Naive thymus-derived CD4-positive, alpha-beta T cell (primary cell): ENCODE measurements around the gene RHBDD3. TPM values are rescaled to one million over a fixed set of nuclear protein-coding genes. Genes with fewer than 3 reads are reported as not detected.

Experiments used
- ATAC-seq: fragments of 150-1000 bp; cut with Tn5 transposase; 2 replicates; pipeline ENCODE4 v1.10.0; 2021; ENCODE audit warnings: mild to moderate bottlenecking, moderate library complexity
- CTCF ChIA-PET: fragments of 350-600 bp; sonication (Branson Sonifier 250); formaldehyde crosslinking; loops from one replicate; lab custom pipeline; 2021; ENCODE audit warnings: antibody characterized with exemption; lab: Charles Lee
- POLR2A ChIA-PET: fragments of 350-600 bp; sonication (Branson Sonifier 250); formaldehyde crosslinking; loops from one replicate; lab custom pipeline; 2021; ENCODE audit warnings: antibody characterized with exemption, inconsistent platforms; lab: Charles Lee
- DNase-seq, 9 donors: peaks; one replicate each; pipeline versions ENCODE4 v3.0.0 to v3.0.0-alpha.2; 2020 to 2022; ENCODE audit warnings: mixed read lengths in 1 of 9
- H3K27ac ChIP-seq: one replicate; pipeline ENCODE4 v1.7.0; 2013; ENCODE audit warnings: mild to moderate bottlenecking, low read depth, low read length, moderate library complexity
- H3K27me3 ChIP-seq, 2 donors: one replicate each; pipeline ENCODE4 v1.7.0; 2013; ENCODE audit warnings: low read length in 2 of 2, mild to moderate bottlenecking in 2 of 2, moderate library complexity in 2 of 2; ENCODE audit not compliant: control insufficient read depth in 2 of 2, insufficient read depth in 2 of 2
- H3K36me3 ChIP-seq, 3 experiments: 1 replicate in 2 of 3; 2 replicates in 1 of 3; pipeline ENCODE4 v1.7.0; 2013; ENCODE audit warnings: low read length in 3 of 3, mild to moderate bottlenecking in 3 of 3, moderate library complexity in 1 of 3; ENCODE audit not compliant: insufficient read depth in 3 of 3, control insufficient read depth in 2 of 3
- H3K4me1 ChIP-seq, 2 donors: one replicate each; pipeline ENCODE4 v1.7.0; 2013; ENCODE audit warnings: low read length in 2 of 2, mild to moderate bottlenecking in 2 of 2, moderate library complexity in 1 of 2; ENCODE audit not compliant: control insufficient read depth in 2 of 2, insufficient read depth in 2 of 2
- H3K4me3 ChIP-seq: 2 replicates; pipeline ENCODE4 v1.7.0; 2013; ENCODE audit warnings: mild to moderate bottlenecking, low read length
- H3K9me3 ChIP-seq, 3 experiments: 1 replicate in 2 of 3; 2 replicates in 1 of 3; pipeline ENCODE4 v1.7.0; 2013; ENCODE audit warnings: low read length in 3 of 3; ENCODE audit not compliant: control insufficient read depth in 2 of 3
- H3K27ac Mint-ChIP-seq, 9 donors: one replicate each; pipeline ENCODE4 v1.8.0; 2020 to 2022; ENCODE audit warnings: mixed read lengths in 9 of 9, mild to moderate bottlenecking in 8 of 9, moderate library complexity in 5 of 9, inconsistent platforms in 2 of 9
- H3K27me3 Mint-ChIP-seq, 5 donors: one replicate each; pipeline ENCODE4 v1.8.0; 2021 to 2022; ENCODE audit warnings: mixed read lengths in 5 of 5, mild to moderate bottlenecking in 1 of 5
- H3K36me3 Mint-ChIP-seq, 5 donors: one replicate each; pipeline ENCODE4 v1.8.0; 2020 to 2022; ENCODE audit warnings: mixed read lengths in 5 of 5, mild to moderate bottlenecking in 3 of 5, inconsistent platforms in 1 of 5
- H3K4me1 Mint-ChIP-seq, 7 donors: one replicate each; pipeline ENCODE4 v1.8.0; 2020 to 2022; ENCODE audit warnings: mixed read lengths in 7 of 7, mild to moderate bottlenecking in 3 of 7, inconsistent platforms in 1 of 7
- H3K4me3 Mint-ChIP-seq, 10 donors: one replicate each; pipeline ENCODE4 v1.8.0; 2020 to 2022; ENCODE audit warnings: mild to moderate bottlenecking in 10 of 10, mixed read lengths in 10 of 10, moderate library complexity in 6 of 10, inconsistent platforms in 2 of 10
- H3K9me3 Mint-ChIP-seq, 11 donors: one replicate each; pipeline ENCODE4 v1.8.0; 2020 to 2022; ENCODE audit warnings: mixed read lengths in 11 of 11, mild to moderate bottlenecking in 4 of 11, inconsistent platforms in 1 of 11, moderate library complexity in 1 of 11
- intact Hi-C, 2 donors: fragments of 100-400 bp; cut with micrococcal nuclease; formaldehyde crosslinking; loops; one replicate each; pipeline ENCODE4 v1.15.1; 2023
- polyA plus RNA-seq, 2 donors: library from polyadenylated mRNA; unstranded; fragments of 300-500 nt; fragmentation: Illumina TruSeq; gene quantifications; one replicate each; pipeline ENCODE4 v1.2.3, GENCODE V29; 2021
- total RNA-seq, 6 experiments: library from RNA in 5 of 6; stranded (reverse) in 5 of 6; gene quantifications; 1 replicate in 5 of 6; 2 replicates in 1 of 6; pipeline ENCODE4 v1.2.3 and lab custom pipeline; 2021 to 2026

The RHBDD3 gene
- total and polyA plus RNA-seq, 7 experiments from 2014 or later = 8.1 to 39.4 (median 14.2) TPM

DNA sequence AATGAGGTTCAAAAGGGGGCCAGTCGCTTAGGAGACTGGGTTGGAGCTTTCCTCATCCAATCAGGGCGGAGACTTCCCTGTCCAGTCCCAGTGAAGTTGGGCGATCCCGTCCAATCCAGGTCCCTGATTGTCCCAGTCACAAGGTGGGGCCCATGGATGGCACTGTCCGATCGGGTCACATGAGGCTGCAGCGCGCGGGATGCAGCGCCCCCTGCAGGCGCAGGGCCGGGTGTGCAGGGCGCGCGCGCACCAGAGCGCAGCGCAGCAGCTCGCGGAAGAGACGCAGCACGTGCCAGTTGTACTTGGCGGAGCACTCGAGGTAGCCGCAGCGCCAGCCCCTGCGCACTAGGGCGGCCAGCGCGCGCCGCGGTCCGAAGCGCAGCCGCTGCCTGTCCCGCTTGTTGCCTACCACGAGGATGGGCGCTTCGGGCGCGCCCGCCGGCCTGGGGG lies 45.4 kb upstream of the RHBDD3 start:
- Histone ChIP-seq H3K36me3 (no peaks in the 10 kb centered on the region), H3K9me3 (no peaks in the 10 kb centered on the region), H3K27ac (no peak overlapping the region), H3K4me1 (peaks cover 0 to 13% of the 10 kb centered on the region in 2 donors), H3K27me3 (peaks cover 0 to 27% of the 10 kb centered on the region in 2 donors), H3K4me3 (no peak overlapping the region)
- Mint-ChIP-seq H3K27ac (no peak overlapping the region), H3K9me3 (peaks cover 0 to 2% (median 0%) of the 10 kb centered on the region in 11 donors), H3K4me3 (peak overlapping the region in 2 of 10 donors; percentile 42 to 77), H3K36me3 (peaks cover 0 to 3% (median 0%) of the 10 kb centered on the region in 5 donors), H3K4me1 (peaks cover 11 to 27% (median 21%) of the 10 kb centered on the region in 7 donors), H3K27me3 (peaks cover 28 to 52% (median 38%) of the 10 kb centered on the region in 5 donors)
- POLR2A ChIA-PET = no interaction called here
- CTCF ChIA-PET = no interaction called here
- ATAC-seq (no peak), DNase-seq (no peak)
- intact Hi-C loops = no loop called here

DNA sequence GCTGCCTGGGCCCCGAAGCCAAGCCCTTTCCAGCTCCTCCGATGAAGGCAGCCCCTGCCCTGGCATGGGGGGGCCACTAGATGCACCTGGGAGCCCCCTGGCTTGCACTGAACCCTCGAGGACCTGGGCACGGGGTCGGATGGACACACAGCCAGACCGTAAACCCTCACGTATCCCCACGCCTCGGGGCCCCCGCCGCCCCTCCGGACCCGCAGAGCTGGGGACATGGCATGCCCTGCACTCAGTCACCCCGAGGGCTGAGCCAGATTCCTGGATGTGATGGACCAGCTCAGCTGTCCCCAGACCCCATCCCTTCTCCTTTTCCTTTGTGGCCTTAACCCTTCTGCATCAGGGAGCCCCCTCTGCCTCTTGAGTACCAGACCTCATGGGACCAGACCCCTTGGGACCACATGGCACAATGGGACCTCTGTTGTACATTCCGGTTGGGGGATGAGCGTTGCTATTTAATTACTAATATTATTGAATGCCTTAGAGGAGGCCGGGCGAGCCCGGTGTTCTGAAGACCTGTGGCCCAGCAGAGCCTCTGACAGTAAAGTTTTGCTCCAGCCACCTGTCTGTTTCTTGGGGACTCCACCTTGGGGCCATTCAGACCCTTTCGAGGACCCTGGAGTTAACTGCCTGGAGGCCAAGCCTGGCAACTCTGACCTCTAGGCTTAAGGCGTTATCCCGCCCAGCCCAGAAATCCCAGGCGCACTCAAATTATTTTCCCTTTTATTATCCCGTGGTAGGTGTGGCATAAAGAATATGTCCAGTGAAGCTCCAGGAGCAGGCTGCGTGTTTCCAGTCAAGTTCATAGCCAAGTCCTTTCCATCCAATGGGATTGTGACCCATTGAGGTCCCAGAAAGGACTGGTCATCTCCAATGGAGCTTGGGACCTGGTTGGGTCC lies 44.7 kb upstream of the RHBDD3 start:
- Mint-ChIP-seq H3K4me3 (peak overlapping the region in 2 of 10 donors; percentile 42 to 77), H3K4me1 (peaks cover 13 to 29% (median 23%) of the 10 kb centered on the region in 7 donors), H3K27me3 (peaks cover 30 to 48% (median 38%) of the 10 kb centered on the region in 5 donors), H3K36me3 (peaks cover 0 to 3% (median 0%) of the 10 kb centered on the region in 5 donors), H3K27ac (no peak overlapping the region), H3K9me3 (peaks cover 0 to 2% (median 0%) of the 10 kb centered on the region in 11 donors)
- Histone ChIP-seq H3K4me1 (peaks cover 0 to 13% of the 10 kb centered on the region in 2 donors), H3K4me3 (no peak overlapping the region), H3K27ac (no peak overlapping the region), H3K9me3 (no peaks in the 10 kb centered on the region), H3K36me3 (no peaks in the 10 kb centered on the region), H3K27me3 (peaks cover 0 to 27% of the 10 kb centered on the region in 2 donors)
- no peak for ATAC-seq
- DNase-seq = no peak
- CTCF ChIA-PET = no interaction called here
- POLR2A ChIA-PET = interaction anchor here (0.7 kb wide), 1 partner anchor 44 kb away, joined by 3 read pairs; no protein-coding TSS in a partner anchor
- intact Hi-C loops = no loop called here

DNA sequence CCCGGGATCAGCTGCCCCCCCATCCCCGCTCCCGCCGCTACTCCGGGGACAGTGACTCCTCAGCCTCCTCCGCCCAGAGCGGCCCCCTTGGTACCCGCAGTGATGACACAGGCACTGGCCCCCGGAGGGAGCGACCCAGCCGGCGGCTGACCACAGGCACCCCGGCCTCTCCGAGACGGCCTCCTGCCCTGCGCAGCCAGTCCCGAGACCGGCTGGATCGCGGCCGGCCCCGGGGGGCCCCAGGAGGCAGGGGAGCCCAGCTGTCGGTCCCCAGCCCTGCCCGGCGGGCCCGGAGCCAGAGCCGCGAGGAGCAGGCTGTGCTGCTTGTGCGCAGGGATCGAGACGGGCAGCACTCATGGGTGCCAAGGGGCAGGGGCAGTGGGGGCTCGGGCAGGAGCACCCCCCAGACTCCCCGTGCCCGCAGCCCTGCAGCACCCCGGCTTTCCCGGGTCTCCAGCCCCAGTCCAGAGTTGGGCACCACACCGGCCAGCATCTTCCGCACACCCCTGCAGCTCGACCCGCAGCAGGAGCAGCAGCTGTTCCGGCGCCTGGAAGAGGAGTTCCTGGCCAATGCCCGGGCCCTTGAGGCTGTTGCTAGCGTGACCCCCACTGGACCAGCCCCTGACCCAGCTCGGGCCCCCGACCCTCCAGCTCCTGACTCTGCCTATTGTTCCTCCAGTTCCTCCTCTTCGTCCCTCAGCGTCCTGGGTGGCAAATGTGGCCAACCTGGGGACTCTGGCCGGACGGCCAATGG lies 43.9 kb upstream of the RHBDD3 start:
- Histone ChIP-seq H3K9me3 (no peaks in the 10 kb centered on the region), H3K27ac (no peak overlapping the region), H3K27me3 (peaks cover 0 to 27% of the 10 kb centered on the region in 2 donors), H3K36me3 (no peaks in the 10 kb centered on the region), H3K4me3 (no peak overlapping the region), H3K4me1 (peaks cover 0 to 13% of the 10 kb centered on the region in 2 donors)
- Mint-ChIP-seq H3K27me3 (peaks cover 29 to 42% (median 34%) of the 10 kb centered on the region in 5 donors), H3K27ac (no peak overlapping the region), H3K36me3 (peaks cover 0 to 1% (median 0%) of the 10 kb centered on the region in 5 donors), H3K9me3 (peaks cover 0 to 2% (median 0%) of the 10 kb centered on the region in 11 donors), H3K4me1 (peaks cover 14 to 32% (median 22%) of the 10 kb centered on the region in 7 donors), H3K4me3 (no peak overlapping the region)
- DNase-seq (no peak), ATAC-seq (no peak)
- ChIA-PET CTCF (no interaction called here), POLR2A (interaction anchor here (0.7 kb wide), 1 partner anchor 43 kb away, joined by 3 read pairs; no protein-coding TSS in a partner anchor)
- intact Hi-C loops = no loop called here

DNA sequence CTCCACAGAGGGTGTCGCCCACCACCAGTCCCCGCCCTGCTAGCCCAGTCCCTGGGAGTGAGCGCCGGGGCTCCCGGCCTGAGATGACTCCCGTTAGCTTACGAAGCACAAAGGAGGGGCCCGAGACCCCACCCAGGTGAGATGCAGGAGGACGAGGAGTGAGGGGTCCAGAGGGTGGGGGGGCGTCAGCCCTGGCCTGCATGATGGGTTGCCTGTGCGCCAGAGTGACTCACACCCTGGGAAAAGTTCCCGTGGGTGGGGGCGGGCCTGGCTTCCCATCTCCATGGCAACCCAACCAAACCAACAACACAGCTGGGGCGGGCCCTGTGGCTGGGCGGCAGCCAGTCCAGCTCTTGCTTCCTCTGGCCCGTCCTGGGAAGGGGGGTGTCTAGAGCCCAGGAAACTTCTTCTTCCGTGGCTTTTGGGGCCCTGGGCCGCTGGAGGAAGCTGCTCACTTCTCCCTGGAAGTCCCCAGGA lies 43.1 kb upstream of the RHBDD3 start:
- Histone ChIP-seq H3K9me3 (no peaks in the 10 kb centered on the region), H3K4me3 (no peak overlapping the region), H3K27me3 (peaks cover 0 to 28% of the 10 kb centered on the region in 2 donors), H3K4me1 (peaks cover 3 to 21% of the 10 kb centered on the region in 2 donors), H3K27ac (no peak overlapping the region), H3K36me3 (no peaks in the 10 kb centered on the region)
- intact Hi-C loops = no loop called here
- DNase-seq (peak in 3 of 9 donors; percentile 25 to 84 (median 32)), ATAC-seq (peak; percentile 83)
- Mint-ChIP-seq H3K27ac (no peak overlapping the region), H3K9me3 (peaks cover 0 to 2% (median 0%) of the 10 kb centered on the region in 11 donors), H3K36me3 (no peaks in the 10 kb centered on the region), H3K4me3 (no peak overlapping the region), H3K4me1 (peaks cover 20 to 32% (median 25%) of the 10 kb centered on the region in 7 donors), H3K27me3 (peaks cover 28 to 41% (median 34%) of the 10 kb centered on the region in 5 donors)
- ChIA-PET POLR2A (no interaction called here), CTCF (no interaction called here)

DNA sequence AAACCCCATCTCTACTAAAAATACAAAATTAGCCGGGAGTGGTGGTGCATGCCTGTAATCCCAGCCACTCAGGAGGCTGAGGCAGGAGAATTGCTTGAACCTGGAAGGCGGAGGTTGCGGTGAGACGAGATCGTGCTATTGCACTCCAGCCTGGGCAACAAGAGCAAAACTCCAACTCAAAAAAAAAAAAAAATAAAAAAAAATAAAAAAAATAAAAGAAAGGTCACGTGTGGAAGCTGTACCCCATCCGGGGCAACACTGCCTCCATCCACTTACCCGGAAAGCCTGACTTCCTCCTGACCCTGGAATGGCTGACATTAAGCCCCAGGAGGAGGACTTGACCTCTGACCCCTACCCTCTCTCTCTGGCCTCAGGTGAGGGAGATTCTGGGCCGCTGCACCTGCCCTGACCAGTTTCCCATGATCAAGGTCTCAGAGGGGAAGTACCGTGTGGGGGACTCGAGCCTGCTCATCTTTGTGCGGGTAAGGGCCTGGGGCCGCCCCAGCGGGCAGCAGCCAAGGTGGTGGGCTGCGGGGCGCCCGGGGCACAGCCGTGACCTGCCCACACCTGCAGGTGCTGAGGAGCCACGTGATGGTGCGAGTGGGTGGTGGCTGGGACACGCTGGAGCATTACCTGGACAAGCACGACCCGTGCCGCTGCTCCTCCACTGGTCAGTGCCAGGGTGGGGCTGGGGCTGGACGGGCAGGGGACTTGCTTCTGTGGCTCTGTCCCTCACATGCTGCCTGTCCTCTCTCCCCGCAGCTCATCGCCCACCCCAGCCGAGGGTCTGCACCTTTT lies 42.5 kb upstream of the RHBDD3 start:
- H3K4me3 ChIP-seq = no peak overlapping the region
- DNase-seq (no peak), ATAC-seq (no peak)
- intact Hi-C loops = no loop called here
- H3K27me3 ChIP-seq = peaks cover 0 to 29% of the 10 kb centered on the region in 2 donors
- peaks cover 20 to 33% (median 30%) of the 10 kb centered on the region in 7 donors for H3K4me1 Mint-ChIP-seq
- POLR2A ChIA-PET = no interaction called here
- H3K36me3 Mint-ChIP-seq = no peaks in the 10 kb centered on the region
- peaks cover 0 to 3% (median 0%) of the 10 kb centered on the region in 11 donors for H3K9me3 Mint-ChIP-seq
- H3K27ac Mint-ChIP-seq = no peak overlapping the region
- no peaks in the 10 kb centered on the region for H3K36me3 ChIP-seq
- H3K9me3 ChIP-seq = no peaks in the 10 kb centered on the region
- peaks cover 33 to 42% (median 34%) of the 10 kb centered on the region in 5 donors for H3K27me3 Mint-ChIP-seq
- no peak overlapping the region for H3K27ac ChIP-seq
- CTCF ChIA-PET = no interaction called here
- H3K4me3 Mint-ChIP-seq = peak overlapping the region in 1 of 10 donors; percentile 21
- H3K4me1 ChIP-seq = peaks cover 3 to 23% of the 10 kb centered on the region in 2 donors
